Measurements from ENCODE around the gene GPR35.

The GPR35 gene

GRCh38 chr2:240629968-240630770, 4.9 kb downstream of the GPR35 start:
- no peaks in the 10 kb centered on the region for H3K79me2 ChIP-seq
- H3K27ac ChIP-seq = no peak overlapping the region
- no peaks in the 10 kb centered on the region for H3K27me3 ChIP-seq (ENCODE audit: control insufficient read depth, insufficient read depth, low read length)

GRCh38 chr2:240630771-240631547, 5.7 kb downstream of the GPR35 start:
- Histone ChIP-seq H3K9ac (no peak overlapping the region), H3K4me1 (no peaks in the 10 kb centered on the region), H3K9me3 (ENCODE audit: control insufficient read depth, low read length) (no peaks in the 10 kb centered on the region), H2AFZ (no peak overlapping the region), H3K4me3 (ENCODE audit: low read depth, low read length) (no peak overlapping the region), H3K27me3 (ENCODE audit: control insufficient read depth, insufficient read depth, low read length) (no peaks in the 10 kb centered on the region), H3K27ac (no peak overlapping the region), H3K79me2 (no peaks in the 10 kb centered on the region), H3K36me3 (ENCODE audit: control insufficient read depth, insufficient read depth, low read length) (no peaks in the 10 kb centered on the region), H3K4me2 (ENCODE audit: low read length) (no peak overlapping the region)
- TF ChIP-seq, protein P1, sequence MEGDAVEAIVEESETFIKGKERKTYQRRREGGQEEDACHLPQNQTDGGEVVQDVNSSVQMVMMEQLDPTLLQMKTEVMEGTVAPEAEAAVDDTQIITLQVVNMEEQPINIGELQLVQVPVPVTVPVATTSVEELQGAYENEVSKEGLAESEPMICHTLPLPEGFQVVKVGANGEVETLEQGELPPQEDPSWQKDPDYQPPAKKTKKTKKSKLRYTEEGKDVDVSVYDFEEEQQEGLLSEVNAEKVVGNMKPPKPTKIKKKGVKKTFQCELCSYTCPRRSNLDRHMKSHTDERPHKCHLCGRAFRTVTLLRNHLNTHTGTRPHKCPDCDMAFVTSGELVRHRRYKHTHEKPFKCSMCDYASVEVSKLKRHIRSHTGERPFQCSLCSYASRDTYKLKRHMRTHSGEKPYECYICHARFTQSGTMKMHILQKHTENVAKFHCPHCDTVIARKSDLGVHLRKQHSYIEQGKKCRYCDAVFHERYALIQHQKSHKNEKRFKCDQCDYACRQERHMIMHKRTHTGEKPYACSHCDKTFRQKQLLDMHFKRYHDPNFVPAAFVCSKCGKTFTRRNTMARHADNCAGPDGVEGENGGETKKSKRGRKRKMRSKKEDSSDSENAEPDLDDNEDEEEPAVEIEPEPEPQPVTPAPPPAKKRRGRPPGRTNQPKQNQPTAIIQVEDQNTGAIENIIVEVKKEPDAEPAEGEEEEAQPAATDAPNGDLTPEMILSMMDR (IDR thresholded peaks at IDR 0.05) = no peak

More at GRCh38 chr2:240629968-240630770, 4.9 kb downstream of the GPR35 start:
- Histone ChIP-seq H3K4me2 (ENCODE audit: low read length) (no peak overlapping the region), H3K4me3 (ENCODE audit: low read depth, low read length) (no peak overlapping the region), H3K4me1 (no peaks in the 10 kb centered on the region), H2AFZ (no peak overlapping the region), H3K9me3 (ENCODE audit: control insufficient read depth, low read length) (no peaks in the 10 kb centered on the region), H3K36me3 (ENCODE audit: control insufficient read depth, insufficient read depth, low read length) (no peaks in the 10 kb centered on the region), H3K9ac (no peak overlapping the region)
- TF ChIP-seq, protein P1 (IDR thresholded peaks at IDR 0.05) = no peak

- no peaks in the 10 kb centered on the region for H3K4me1 ChIP-seq
- H3K4me2 ChIP-seq (ENCODE audit: low read length) = no peak overlapping the region
- H3K27ac ChIP-seq = no peak overlapping the region
- H3K9me3 ChIP-seq (ENCODE audit: control insufficient read depth, low read length) = no peaks in the 10 kb centered on the region
- no peak overlapping the region for H2AFZ ChIP-seq
- no peaks in the 10 kb centered on the region for H3K36me3 ChIP-seq (ENCODE audit: control insufficient read depth, insufficient read depth, low read length)
- no peak overlapping the region for H3K9ac ChIP-seq
- TF ChIP-seq, protein P1 (IDR thresholded peaks at IDR 0.05) = no peak
- H3K79me2 ChIP-seq = no peaks in the 10 kb centered on the region
- H3K4me3 ChIP-seq (ENCODE audit: low read depth, low read length) = no peak overlapping the region
- H3K27me3 ChIP-seq (ENCODE audit: control insufficient read depth, insufficient read depth, low read length) = no peaks in the 10 kb centered on the region
These were observed 6.4 kb downstream of the GPR35 start for GRCh38 chr2:240631548-240632305.

- TF ChIP-seq, protein P1 (IDR thresholded peaks at IDR 0.05) = no peak
- Histone ChIP-seq H3K27ac (no peak overlapping the region), H3K9ac (no peak overlapping the region), H3K4me2 (ENCODE audit: low read length) (no peak overlapping the region), H3K4me1 (no peaks in the 10 kb centered on the region), H3K4me3 (ENCODE audit: low read depth, low read length) (no peak overlapping the region), H3K27me3 (ENCODE audit: control insufficient read depth, insufficient read depth, low read length) (no peaks in the 10 kb centered on the region), H3K36me3 (ENCODE audit: control insufficient read depth, insufficient read depth, low read length) (no peaks in the 10 kb centered on the region), H2AFZ (no peak overlapping the region), H3K9me3 (ENCODE audit: control insufficient read depth, low read length) (no peaks in the 10 kb centered on the region), H3K79me2 (no peaks in the 10 kb centered on the region)
These were observed 7.0 kb downstream of the GPR35 start for GRCh38 chr2:240632306-240632721.

Measured in parathyroid adenoma (tissue), 2 donors.